Neural cell (in vitro differentiated cells): Measurements from ENCODE around the gene CRYGN. TPM values are rescaled to one million over a fixed set of nuclear protein-coding genes. Genes with fewer than 3 reads are reported as not detected.

ENCODE experiments used
- H2AFZ ChIP-seq: fragments of 200-600, 300-800 bp; sonication (generic), shearing (Covaris generic); 2 replicates; pipeline ENCODE4 v1.6.0; 2014; ENCODE audit warnings: low read depth, mild to moderate bottlenecking, antibody characterized with exemption, low read length, moderate library complexity
- H3F3A ChIP-seq: fragments of 200-600 bp; shearing (Covaris generic); 2 replicates; pipeline ENCODE4 v1.6.1; 2016; ENCODE audit warnings: mild to moderate bottlenecking, moderate library complexity, mixed read lengths, antibody characterized with exemption, low read length; ENCODE audit not compliant: insufficient read depth, poor library complexity, severe bottlenecking
- H3K27ac ChIP-seq: fragments of 200-600, 300-800 bp; sonication (generic), shearing (Covaris generic); 2 replicates; pipeline ENCODE4 v1.5.1; 2014; ENCODE audit warnings: mild to moderate bottlenecking, low read length, moderate library complexity
- H3K27me3 ChIP-seq: fragments of 300-800, 200-600 bp; sonication (generic), shearing (Covaris generic); 2 replicates; pipeline ENCODE4 v1.6.0; 2014; ENCODE audit warnings: mild to moderate bottlenecking, low read depth, low read length, moderate library complexity; ENCODE audit not compliant: insufficient read depth
- H3K36me3 ChIP-seq: fragments of 300-800, 200-600 bp; sonication (generic), shearing (Covaris generic); 2 replicates; pipeline ENCODE4 v1.5.1; 2014; ENCODE audit warnings: mild to moderate bottlenecking, antibody characterized with exemption, low read length, moderate library complexity; ENCODE audit not compliant: insufficient read depth
- H3K4me2 ChIP-seq: fragments of 300-800, 200-600 bp; sonication (generic), shearing (Covaris generic); 2 replicates; pipeline ENCODE4 v1.6.0; 2014; ENCODE audit warnings: mild to moderate bottlenecking, low read length
- H3K4me3 ChIP-seq: fragments of 300-800, 200-600 bp; sonication (generic), shearing (Covaris generic); 2 replicates; pipeline ENCODE4 v1.5.1; 2014; ENCODE audit warnings: mild to moderate bottlenecking, low read length, moderate library complexity
- H3K79me2 ChIP-seq: fragments of 200-600 bp; shearing (Covaris generic); replicated peaks from 2 replicates; pipeline ENCODE4 v1.6.0; 2014; ENCODE audit warnings: mild to moderate bottlenecking, low read length, moderate library complexity; ENCODE audit not compliant: insufficient read depth
- H3K9ac ChIP-seq: fragments of 300-800, 200-600 bp; sonication (generic), shearing (Covaris generic); 2 replicates; pipeline ENCODE4 v1.6.1; 2016; ENCODE audit warnings: mild to moderate bottlenecking, low read length, mixed read lengths
- H3K9me2 ChIP-seq: fragments of 200-600 bp; shearing (Covaris generic); 2 replicates; pipeline ENCODE4 v1.6.1; 2016; ENCODE audit warnings: mild to moderate bottlenecking, low read length, mixed read lengths; ENCODE audit not compliant: insufficient read depth
- H3K9me3 ChIP-seq: fragments of 200-600, 300-800 bp; sonication (generic), shearing (Covaris generic); 2 replicates; pipeline ENCODE4 v1.6.1; 2016; ENCODE audit warnings: mild to moderate bottlenecking, mixed run types, low read length, moderate library complexity, mixed read lengths
- H4K20me1 ChIP-seq: fragments of 200-600 bp; shearing (Covaris generic); 2 replicates; pipeline ENCODE4 v1.6.1; 2016; ENCODE audit warnings: mild to moderate bottlenecking, mixed run types; ENCODE audit not compliant: insufficient read depth
- CTCF ChIP-seq: fragments of 450-650 bp; IDR thresholded peaks from 2 replicates; pipeline ENCODE4 v1.5.1; 2014; ENCODE audit warnings: antibody characterized with exemption, mild to moderate bottlenecking, moderate library complexity; ENCODE audit not compliant: poor library complexity, severe bottlenecking
- EP300 ChIP-seq: fragments of 450-650 bp; conservative IDR thresholded peaks from 2 replicates; pipeline ENCODE4 v1.6.1; 2014; ENCODE audit warnings: antibody characterized with exemption, mild to moderate bottlenecking, moderate library complexity; ENCODE audit not compliant: poor library complexity, severe bottlenecking
- EZH2 ChIP-seq: fragments of 200-600, 300-800 bp; shearing (Covaris generic), sonication (generic); IDR thresholded peaks from 2 replicates; pipeline ENCODE4 v1.6.1; 2014; ENCODE audit warnings: antibody characterized with exemption, low read length, borderline replicate concordance, mild to moderate bottlenecking; ENCODE audit not compliant: insufficient read depth, poor library complexity, severe bottlenecking
- MXI1 ChIP-seq: fragments of 450-650 bp; conservative IDR thresholded peaks from 2 replicates; pipeline ENCODE4 v1.6.1; 2014; ENCODE audit warnings: antibody characterized with exemption, mild to moderate bottlenecking; ENCODE audit not compliant: poor library complexity, severe bottlenecking
- POLR2AphosphoS5 ChIP-seq: IDR thresholded peaks from 2 replicates; pipeline ENCODE4 v1.6.1; 2012
- RAD21 ChIP-seq: fragments of 450-650 bp; conservative IDR thresholded peaks from 2 replicates; pipeline ENCODE4 v1.6.1; 2014; ENCODE audit warnings: antibody characterized with exemption, mild to moderate bottlenecking, moderate library complexity
- REST ChIP-seq: IDR thresholded peaks from 2 replicates; pipeline ENCODE4 v1.6.1; 2012; ENCODE audit warnings: borderline replicate concordance
- SMC3 ChIP-seq: fragments of 450-650 bp; conservative IDR thresholded peaks from 2 replicates; pipeline ENCODE4 v1.6.1; 2014; ENCODE audit warnings: antibody characterized with exemption, mild to moderate bottlenecking, moderate library complexity; ENCODE audit not compliant: poor library complexity
- TAF1 ChIP-seq: IDR thresholded peaks from 2 replicates; pipeline ENCODE4 v1.6.1; 2012; ENCODE audit warnings: low read depth
- polyA plus RNA-seq: library from polyadenylated mRNA; depleted of rRNA; stranded (reverse); fragments of >200 nt; gene quantifications from 2 replicates; pipeline ENCODE4 v1.2.3, GENCODE V29; 2014

Gene CRYGN
- polyA plus RNA-seq, 1 donor from 2014 or later, result not detected

DNA sequence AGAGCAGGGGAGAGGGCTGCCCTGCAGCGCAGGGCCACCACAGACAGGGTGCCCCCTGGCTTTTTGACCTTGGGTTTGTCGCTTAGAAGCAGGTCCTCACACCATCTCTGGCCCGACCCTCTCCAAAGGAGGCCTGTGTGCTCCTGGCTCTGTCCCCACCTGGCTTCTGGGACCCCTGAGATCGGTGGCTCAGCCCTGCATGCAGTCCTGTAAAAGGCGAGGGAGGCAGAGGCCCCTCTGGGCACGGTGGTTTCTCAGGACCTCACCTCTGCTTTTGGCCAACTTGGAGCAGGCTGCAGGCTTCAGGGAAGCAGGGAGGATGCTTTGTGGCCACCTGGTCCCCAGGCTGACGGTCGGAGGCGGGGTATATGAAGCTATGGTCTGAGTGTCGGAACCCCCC, 51.5 kb downstream of the CRYGN start:
- Histone ChIP-seq H3K4me3 (no peak overlapping the region), H3K9me2 (no peaks in the 10 kb centered on the region), H3K27me3 (no peaks in the 10 kb centered on the region), H3K9ac (no peak overlapping the region), H3K9me3 (no peaks in the 10 kb centered on the region), H3K36me3 (no peaks in the 10 kb centered on the region), H3K79me2 (no peaks in the 10 kb centered on the region), H4K20me1 (no peaks in the 10 kb centered on the region), H3K4me2 (no peak overlapping the region), H3F3A (no peaks in the 10 kb centered on the region), H2AFZ (no peak overlapping the region), H3K27ac (no peak overlapping the region)
- no peak for TF ChIP-seq SMC3
- TF ChIP-seq RAD21, result no peak
- TF ChIP-seq TAF1, result no peak
- TF ChIP-seq MXI1, result no peak
- TF ChIP-seq POLR2AphosphoS5, result no peak
- TF ChIP-seq CTCF, result no peak
- TF ChIP-seq EZH2, result no peak
- no peak for TF ChIP-seq REST
- TF ChIP-seq EP300, result no peak

DNA sequence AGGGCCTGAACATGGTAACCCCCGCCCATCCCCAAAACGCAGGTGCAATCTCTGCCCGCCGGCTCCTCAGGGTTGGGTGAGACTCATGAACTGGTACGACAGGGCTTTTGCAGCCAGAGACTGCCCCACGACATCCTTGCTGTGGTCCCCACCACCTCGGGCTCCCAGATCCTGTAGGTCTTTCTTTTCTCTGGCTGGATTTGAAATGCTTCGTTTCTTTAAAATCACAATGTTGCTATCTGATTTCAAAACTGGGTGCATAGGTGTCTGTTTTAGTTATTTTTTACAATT, 52.0 kb downstream of the CRYGN start:
- H3K36me3 ChIP-seq, result no peaks in the 10 kb centered on the region

More for the DNA sequence above, 52.0 kb downstream of the CRYGN start:
- no peaks in the 10 kb centered on the region for H3K9me3 ChIP-seq
- H3K9me2 ChIP-seq, result no peaks in the 10 kb centered on the region
- H3K9ac ChIP-seq, result no peak overlapping the region
- H2AFZ ChIP-seq, result no peak overlapping the region
- H3F3A ChIP-seq, result no peaks in the 10 kb centered on the region
- no peak overlapping the region for H3K27ac ChIP-seq
- H3K4me3 ChIP-seq, result no peak overlapping the region
- TF ChIP-seq CTCF (no peak), REST (no peak), EP300 (no peak)
- no peaks in the 10 kb centered on the region for H3K79me2 ChIP-seq
- H3K27me3 ChIP-seq, result no peaks in the 10 kb centered on the region
- H4K20me1 ChIP-seq, result no peaks in the 10 kb centered on the region
- H3K4me2 ChIP-seq, result no peak overlapping the region
